Raji (cell line): Measurements from ENCODE around the gene ANKRD33B.

ENCODE experiments used
- POLR2A ChIP-seq: IDR thresholded peaks from 2 replicates; pipeline ENCODE4 v1.6.1; 2011; ENCODE audit warnings: low read depth, low read length, control low read depth; ENCODE audit not compliant: insufficient read depth

The ANKRD33B gene

GRCh38 chr5:10590226-10590999, 26.5 kb downstream of the ANKRD33B start:
- TF ChIP-seq POLR2A: no peak

GRCh38 chr5:10591159-10591558, 27.3 kb downstream of the ANKRD33B start:
- TF ChIP-seq POLR2A: no peak

GRCh38 chr5:10591966-10592365, 28.1 kb downstream of the ANKRD33B start:
- TF ChIP-seq POLR2A: no peak

GRCh38 chr5:10592601-10593000, 28.7 kb downstream of the ANKRD33B start:
- no peak for TF ChIP-seq POLR2A

GRCh38 chr5:10593531-10594181, 29.8 kb downstream of the ANKRD33B start:
- no peak for TF ChIP-seq POLR2A

GRCh38 chr5:10594591-10595210, 30.8 kb downstream of the ANKRD33B start:
- no peak for TF ChIP-seq POLR2A

- no peak for TF ChIP-seq POLR2A
Observed at GRCh38 chr5:10595293-10595671, 31.4 kb downstream of the ANKRD33B start.

- no peak for TF ChIP-seq POLR2A
Observed at GRCh38 chr5:10595672-10596309, 31.9 kb downstream of the ANKRD33B start.

GRCh38 chr5:10596310-10596703, 32.4 kb downstream of the ANKRD33B start:
- no peak for TF ChIP-seq POLR2A

- no peak for TF ChIP-seq POLR2A
Observed at GRCh38 chr5:10596886-10597451, 33.1 kb downstream of the ANKRD33B start.

- TF ChIP-seq POLR2A: no peak
Observed at GRCh38 chr5:10599113-10599512, 35.2 kb downstream of the ANKRD33B start.

GRCh38 chr5:10599862-10600284, 36.0 kb downstream of the ANKRD33B start:
- TF ChIP-seq POLR2A: no peak

GRCh38 chr5:10600626-10601245, 36.9 kb downstream of the ANKRD33B start:
- no peak for TF ChIP-seq POLR2A

GRCh38 chr5:10601246-10602030, 37.6 kb downstream of the ANKRD33B start:
- no peak for TF ChIP-seq POLR2A
